Upper lobe of right lung (tissue), 1 donor: ENCODE measurements around the gene KRT2. TPM values are rescaled to one million over a fixed set of nuclear protein-coding genes. Genes with fewer than 3 reads are reported as not detected.

Source experiments
- ATAC-seq: fragments of 200-7000 bp; cut with Tn5 transposase; one replicate; pipeline ENCODE4 v1.9.1; 2020; ENCODE audit warnings: mild to moderate bottlenecking, moderate library complexity
- DNase-seq: peaks from one replicate; pipeline ENCODE4 v3.0.0-alpha.2; 2020
- H3K27ac ChIP-seq: fragments of 200-600 bp; one replicate; pipeline ENCODE4 v1.8.0; 2022
- H3K27me3 ChIP-seq: fragments of 200-600 bp; one replicate; pipeline ENCODE4 v1.8.0; 2022; ENCODE audit warnings: mild to moderate bottlenecking
- H3K36me3 ChIP-seq: fragments of 200-600 bp; one replicate; pipeline ENCODE4 v1.8.0; 2022
- H3K4me1 ChIP-seq: fragments of 200-600 bp; one replicate; pipeline ENCODE4 v1.8.0; 2022
- H3K4me3 ChIP-seq: fragments of 200-600 bp; one replicate; pipeline ENCODE4 v1.8.0; 2022; ENCODE audit warnings: mild to moderate bottlenecking
- H3K9me3 ChIP-seq: fragments of 200-600 bp; one replicate; pipeline ENCODE4 v1.8.0; 2022
- CTCF ChIP-seq: fragments of 200-600 bp; IDR thresholded peaks from one replicate; pipeline ENCODE4 v1.8.0; 2022; ENCODE audit warnings: antibody characterized with exemption
- intact Hi-C: fragments of 100-400 bp; cut with DNase I; formaldehyde crosslinking; loops from one replicate; pipeline ENCODE4 v1.11.0; 2022
- total RNA-seq: library from RNA; stranded (reverse); fragmentation: NEBNext Ultra II Directional; extraction: Animal tissue kit (Norgen Biotek cat#: 25700); gene quantifications from one replicate; pipeline ENCODE4 v1.2.1, GENCODE V29; 2021
- donor health status: DM: no; HTN: yes; CAD: no; lungs with severe emphysema.

The KRT2 gene
- total RNA-seq, 1 donor from 2014 or later, result not detected

GRCh38 chr12:52663420-52663819 lies 11.4 kb upstream of the KRT2 start:
- Histone ChIP-seq H3K9me3 (no peaks in the 10 kb centered on the region), H3K4me3 (no peak overlapping the region), H3K27me3 (peaks cover 20% of the 10 kb centered on the region), H3K36me3 (no peaks in the 10 kb centered on the region), H3K27ac (no peak overlapping the region), H3K4me1 (no peaks in the 10 kb centered on the region)
- intact Hi-C loops, result no loop called here
- DNase-seq (no peak), ATAC-seq (no peak)
- no peak for TF ChIP-seq CTCF

GRCh38 chr12:52662918-52663229 lies 10.9 kb upstream of the KRT2 start:
- Histone ChIP-seq H3K27me3 (peaks cover 20% of the 10 kb centered on the region), H3K4me3 (no peak overlapping the region), H3K27ac (no peak overlapping the region), H3K36me3 (no peaks in the 10 kb centered on the region), H3K4me1 (no peaks in the 10 kb centered on the region), H3K9me3 (no peaks in the 10 kb centered on the region)
- ATAC-seq (no peak), DNase-seq (no peak)
- intact Hi-C loops, result no loop called here
- no peak for TF ChIP-seq CTCF

GRCh38 chr12:52662093-52662917 lies 10.3 kb upstream of the KRT2 start:
- Histone ChIP-seq H3K4me1 (no peaks in the 10 kb centered on the region), H3K27ac (no peak overlapping the region), H3K4me3 (no peak overlapping the region), H3K27me3 (peaks cover 20% of the 10 kb centered on the region), H3K9me3 (no peaks in the 10 kb centered on the region), H3K36me3 (no peaks in the 10 kb centered on the region)
- no peak for ATAC-seq
- intact Hi-C loops, result no loop called here
- no peak for DNase-seq
- no peak for TF ChIP-seq CTCF

- no peak for TF ChIP-seq CTCF
- intact Hi-C loops, result no loop called here
- Histone ChIP-seq H3K36me3 (no peaks in the 10 kb centered on the region), H3K27ac (no peak overlapping the region), H3K27me3 (peaks cover 20% of the 10 kb centered on the region), H3K4me1 (no peaks in the 10 kb centered on the region), H3K9me3 (no peaks in the 10 kb centered on the region), H3K4me3 (no peak overlapping the region)
- ATAC-seq (no peak), DNase-seq (no peak)
These were observed 9.7 kb upstream of the KRT2 start for GRCh38 chr12:52661668-52662067.

GRCh38 chr12:52660934-52661499 lies 9.0 kb upstream of the KRT2 start:
- H3K4me1 ChIP-seq, result no peaks in the 10 kb centered on the region
- ATAC-seq (no peak), DNase-seq (no peak)
- no peak for TF ChIP-seq CTCF
- no peaks in the 10 kb centered on the region for H3K36me3 ChIP-seq
- H3K27me3 ChIP-seq, result peaks cover 19% of the 10 kb centered on the region
- H3K9me3 ChIP-seq, result no peaks in the 10 kb centered on the region
- H3K4me3 ChIP-seq, result no peak overlapping the region
- intact Hi-C loops, result no loop called here
- no peak overlapping the region for H3K27ac ChIP-seq
